HG03439 (cell line): ENCODE data around the gene ME2.
"Not testable (repeated sequence)": the region's sequence is repeated elsewhere in the genome, so short reads cannot be mapped to it uniquely, and the experiment has no call there.

Experiments used
- ATAC-seq: cut with Tn5 transposase; IDR thresholded peaks from one replicate; pipeline ENCODE4 v1.9.1; 2021; ENCODE audit warnings: mild to moderate bottlenecking, moderate library complexity; ENCODE audit not compliant: unreplicated experiment

Gene ME2

DNA sequence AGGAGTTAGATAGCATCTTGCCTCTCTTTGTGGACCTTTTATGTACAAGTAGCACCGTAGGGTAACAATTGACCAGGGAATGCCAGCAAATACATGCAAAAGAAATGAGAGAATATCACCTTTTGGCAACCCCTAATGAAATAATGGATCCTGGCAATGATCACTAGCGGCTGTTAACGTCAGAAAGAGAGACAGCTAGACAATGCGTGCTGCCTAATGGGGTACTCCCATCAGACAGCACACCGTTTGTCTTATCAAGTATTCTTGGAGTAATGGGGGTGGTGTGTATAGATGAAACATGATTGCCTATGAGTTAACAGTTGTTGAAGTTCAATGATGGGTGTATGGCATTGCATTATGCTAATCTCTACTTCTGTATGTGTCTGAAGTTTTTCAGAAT lies 90.5 kb downstream of the ME2 start:
- no peak for ATAC-seq

DNA sequence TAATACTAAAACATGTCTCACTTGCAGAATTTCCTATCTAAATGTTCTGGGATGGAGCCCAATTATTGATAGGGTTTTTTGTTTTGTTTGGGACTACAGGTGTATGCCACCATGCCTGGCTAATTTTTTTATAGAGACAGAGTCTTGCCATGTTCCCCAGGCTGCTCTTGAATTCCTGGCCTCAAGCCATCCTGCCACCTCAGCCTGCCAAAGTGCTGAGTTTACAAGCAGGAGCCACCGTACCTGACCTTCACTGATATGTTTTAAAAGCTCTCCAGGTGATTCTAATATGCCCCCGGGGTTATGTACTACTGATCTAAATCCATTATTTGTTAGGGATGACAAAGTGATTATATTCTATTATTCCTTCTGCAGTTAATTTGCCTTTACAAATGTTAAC lies 91.1 kb downstream of the ME2 start:
- no peak for ATAC-seq

DNA sequence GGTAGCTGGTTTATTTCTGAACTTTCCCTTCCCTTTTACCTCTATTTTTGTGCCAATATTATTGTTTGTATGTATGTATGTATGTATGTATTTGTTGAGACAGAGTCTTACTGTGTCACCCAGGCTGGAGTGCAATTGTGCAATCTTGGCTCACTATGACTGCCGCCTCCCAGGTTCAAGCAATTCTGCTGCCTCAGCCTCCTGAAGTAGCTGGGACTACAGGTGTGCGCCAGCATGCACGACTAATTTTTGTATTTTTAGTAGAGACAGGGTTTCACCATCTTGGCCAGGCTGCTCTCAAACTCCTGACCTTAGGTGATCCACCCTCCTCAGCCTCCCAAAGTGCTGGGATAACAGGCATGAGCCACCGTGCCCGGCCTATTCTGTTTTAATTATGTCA lies 93.5 kb downstream of the ME2 start:
- not testable (repeated sequence) for ATAC-seq

GRCh38 chr18:50973367-50974126 lies 94.6 kb downstream of the ME2 start:
- no peak for ATAC-seq

GRCh38 chr18:50977037-50977760 lies 98.3 kb downstream of the ME2 start:
- ATAC-seq, result no peak

GRCh38 chr18:50981381-50981780 lies 102.5 kb downstream of the ME2 start:
- ATAC-seq, result no peak

DNA sequence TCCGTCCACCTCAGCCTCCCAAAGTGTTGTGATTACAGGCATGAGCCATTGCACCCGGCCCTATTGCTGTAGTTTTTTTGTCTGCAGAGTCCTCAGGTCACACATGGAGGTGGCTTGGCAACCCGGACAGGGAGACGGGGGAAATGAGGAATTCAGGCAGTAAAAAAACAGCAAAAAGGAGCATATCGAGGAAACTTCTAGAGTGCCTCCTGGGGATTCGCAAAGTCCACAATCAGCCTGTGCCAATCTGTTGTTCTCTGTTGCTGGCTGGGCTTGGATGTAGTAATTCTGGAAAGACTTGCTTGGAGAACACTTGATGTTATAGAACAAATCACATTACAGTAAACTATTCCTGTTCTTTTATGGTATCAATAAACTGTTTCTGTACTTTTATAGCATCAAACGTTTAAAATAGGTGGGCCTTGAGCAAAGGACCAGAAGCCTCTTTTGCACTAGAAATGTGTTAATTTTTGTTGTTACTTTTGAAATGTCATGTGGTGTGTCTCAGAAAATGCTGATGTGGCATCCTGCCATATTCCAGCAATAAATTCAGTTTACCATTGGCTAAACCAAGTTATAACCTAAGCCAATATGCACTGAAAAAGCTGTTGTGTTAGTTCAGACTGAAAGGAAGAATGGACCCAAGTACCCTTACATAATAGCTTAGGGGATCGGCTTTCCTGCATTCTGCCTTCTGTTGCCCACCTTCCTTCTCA lies 103.3 kb downstream of the ME2 start:
- no peak for ATAC-seq

- ATAC-seq, result no peak
Measured at GRCh38 chr18:50982802-50983179, 103.9 kb downstream of the ME2 start.

- ATAC-seq, result no peak
Measured at GRCh38 chr18:50986360-50987087, 107.6 kb downstream of the ME2 start.

DNA sequence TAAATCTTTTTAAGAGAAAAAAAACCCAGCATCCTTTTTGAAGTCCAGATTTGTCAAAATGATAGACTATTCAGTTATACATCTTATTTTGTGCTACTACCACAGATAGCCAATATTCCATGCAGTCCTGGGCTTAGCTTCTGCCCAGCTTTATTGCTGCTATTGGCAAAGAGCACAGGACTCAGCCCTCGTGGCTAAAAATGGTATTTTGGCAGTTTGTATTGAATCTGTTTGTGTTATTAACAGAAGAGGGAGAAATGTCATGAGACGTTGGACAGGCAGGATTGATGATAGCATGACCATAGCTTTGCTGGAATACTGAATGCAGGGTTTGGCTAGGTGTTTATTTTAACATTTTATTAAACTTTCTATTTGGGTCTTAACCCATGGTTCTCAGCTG lies 108.3 kb downstream of the ME2 start:
- ATAC-seq, result no peak

DNA sequence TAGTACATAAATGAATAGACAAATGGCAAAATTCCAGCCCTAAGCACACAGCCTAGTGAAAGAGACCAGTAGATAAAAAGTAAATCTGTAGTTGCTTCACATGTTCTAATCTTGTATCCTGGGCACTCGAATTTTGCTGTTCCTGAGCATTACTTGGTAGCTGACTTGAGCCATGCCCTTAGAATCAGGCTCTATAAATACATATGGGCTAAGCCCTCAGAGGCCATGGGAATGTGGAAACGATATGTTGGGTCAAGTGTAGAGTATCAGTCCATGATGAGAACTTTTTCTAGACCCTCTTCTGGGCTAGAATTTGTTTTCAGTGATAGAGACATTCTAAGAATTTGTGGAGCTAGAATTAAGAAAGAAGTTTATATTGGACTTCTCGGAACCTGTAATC lies 110.8 kb downstream of the ME2 start:
- ATAC-seq, result no peak

- ATAC-seq, result no peak
Measured at GRCh38 chr18:50992351-50992762, 113.4 kb downstream of the ME2 start.

DNA sequence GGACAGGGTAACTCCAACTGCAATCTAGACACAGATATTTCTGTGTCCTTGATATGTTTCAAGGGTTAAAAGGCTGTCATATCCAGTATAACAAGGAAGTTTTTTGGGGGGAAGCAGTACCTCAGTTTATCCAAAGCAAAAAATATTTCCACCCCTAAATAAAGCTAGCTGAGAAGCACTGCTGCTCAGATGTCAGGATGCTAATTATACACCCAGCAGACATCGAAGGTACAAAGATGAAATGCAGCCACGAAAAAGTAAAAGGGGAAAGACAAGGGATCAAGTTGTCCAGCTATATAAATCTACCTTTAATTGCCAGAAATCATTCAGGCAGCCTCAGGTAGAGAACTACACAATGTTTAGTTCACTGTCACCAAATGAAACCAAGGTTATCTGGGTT lies 115.1 kb downstream of the ME2 start:
- no peak for ATAC-seq

- ATAC-seq, result not testable (repeated sequence)
Measured at GRCh38 chr18:51003174-51003573, 124.3 kb downstream of the ME2 start.
